ENCODE data around the gene LRRC2.

LRRC2 gene

GRCh38 chr3:46477756-46478155, 88.3 kb downstream of the LRRC2 start:
- DNase-seq: no peak

GRCh38 chr3:46477145-46477544, 89.0 kb downstream of the LRRC2 start:
- no peak for DNase-seq

- DNase-seq: no peak
Measured at GRCh38 chr3:46472736-46473135, 93.4 kb downstream of the LRRC2 start.

- no peak for DNase-seq
Measured at GRCh38 chr3:46471371-46471914, 94.7 kb downstream of the LRRC2 start.

- no peak for DNase-seq
Measured at GRCh38 chr3:46470831-46471230, 95.3 kb downstream of the LRRC2 start.

- DNase-seq: no peak
Measured at GRCh38 chr3:46469680-46470357, 96.3 kb downstream of the LRRC2 start.

GRCh38 chr3:46468753-46469600, 97.1 kb downstream of the LRRC2 start:
- DNase-seq: no peak

- DNase-seq: no peak
Measured at GRCh38 chr3:46467562-46467961, 98.5 kb downstream of the LRRC2 start.

GRCh38 chr3:46466871-46467403, 99.2 kb downstream of the LRRC2 start:
- no peak for DNase-seq

- DNase-seq: no peak
Measured at GRCh38 chr3:46466273-46466672, 99.8 kb downstream of the LRRC2 start.
